ENCODE results near the gene CBX1.

DNA sequence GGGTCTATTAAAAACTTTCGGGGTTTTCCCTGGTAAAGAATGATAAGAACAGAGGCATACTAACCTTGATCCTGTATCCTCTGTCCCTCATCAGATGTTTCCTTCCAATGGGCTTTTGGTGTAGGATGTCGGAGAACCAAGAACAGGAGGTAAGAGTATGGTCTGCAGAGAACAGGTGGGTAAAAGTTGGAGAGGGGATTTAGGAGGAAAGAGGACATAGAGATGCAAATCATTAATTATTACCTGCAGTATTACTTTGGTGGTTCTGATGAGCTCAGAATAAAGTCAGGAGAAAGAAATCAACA, 10.6 kb upstream of the CBX1 start:
- TF ChIP-seq POLR2A (IDR thresholded peaks at IDR 0.05) (no peak), POLR2AphosphoS5 (IDR thresholded peaks at IDR 0.05; ENCODE audit: insufficient read depth in 1 of 2, low read depth in 1 of 2) (no peak)
- TF ChIP-seq, protein P1, sequence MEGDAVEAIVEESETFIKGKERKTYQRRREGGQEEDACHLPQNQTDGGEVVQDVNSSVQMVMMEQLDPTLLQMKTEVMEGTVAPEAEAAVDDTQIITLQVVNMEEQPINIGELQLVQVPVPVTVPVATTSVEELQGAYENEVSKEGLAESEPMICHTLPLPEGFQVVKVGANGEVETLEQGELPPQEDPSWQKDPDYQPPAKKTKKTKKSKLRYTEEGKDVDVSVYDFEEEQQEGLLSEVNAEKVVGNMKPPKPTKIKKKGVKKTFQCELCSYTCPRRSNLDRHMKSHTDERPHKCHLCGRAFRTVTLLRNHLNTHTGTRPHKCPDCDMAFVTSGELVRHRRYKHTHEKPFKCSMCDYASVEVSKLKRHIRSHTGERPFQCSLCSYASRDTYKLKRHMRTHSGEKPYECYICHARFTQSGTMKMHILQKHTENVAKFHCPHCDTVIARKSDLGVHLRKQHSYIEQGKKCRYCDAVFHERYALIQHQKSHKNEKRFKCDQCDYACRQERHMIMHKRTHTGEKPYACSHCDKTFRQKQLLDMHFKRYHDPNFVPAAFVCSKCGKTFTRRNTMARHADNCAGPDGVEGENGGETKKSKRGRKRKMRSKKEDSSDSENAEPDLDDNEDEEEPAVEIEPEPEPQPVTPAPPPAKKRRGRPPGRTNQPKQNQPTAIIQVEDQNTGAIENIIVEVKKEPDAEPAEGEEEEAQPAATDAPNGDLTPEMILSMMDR (IDR thresholded peaks at IDR 0.05): no peak

All from vagina (tissue), 2 donors.